GM19023 (cell line): ENCODE measurements around the gene DHFR2.
"Not testable (repeated sequence)": the region's sequence is repeated elsewhere in the genome, so short reads cannot be mapped to it uniquely, and the experiment has no call there.

ENCODE experiments used
- ATAC-seq: cut with Tn5 transposase; IDR thresholded peaks from one replicate; pipeline ENCODE4 v1.9.1; 2021; ENCODE audit warnings: mild to moderate bottlenecking, moderate library complexity; ENCODE audit not compliant: unreplicated experiment

The DHFR2 gene

DNA sequence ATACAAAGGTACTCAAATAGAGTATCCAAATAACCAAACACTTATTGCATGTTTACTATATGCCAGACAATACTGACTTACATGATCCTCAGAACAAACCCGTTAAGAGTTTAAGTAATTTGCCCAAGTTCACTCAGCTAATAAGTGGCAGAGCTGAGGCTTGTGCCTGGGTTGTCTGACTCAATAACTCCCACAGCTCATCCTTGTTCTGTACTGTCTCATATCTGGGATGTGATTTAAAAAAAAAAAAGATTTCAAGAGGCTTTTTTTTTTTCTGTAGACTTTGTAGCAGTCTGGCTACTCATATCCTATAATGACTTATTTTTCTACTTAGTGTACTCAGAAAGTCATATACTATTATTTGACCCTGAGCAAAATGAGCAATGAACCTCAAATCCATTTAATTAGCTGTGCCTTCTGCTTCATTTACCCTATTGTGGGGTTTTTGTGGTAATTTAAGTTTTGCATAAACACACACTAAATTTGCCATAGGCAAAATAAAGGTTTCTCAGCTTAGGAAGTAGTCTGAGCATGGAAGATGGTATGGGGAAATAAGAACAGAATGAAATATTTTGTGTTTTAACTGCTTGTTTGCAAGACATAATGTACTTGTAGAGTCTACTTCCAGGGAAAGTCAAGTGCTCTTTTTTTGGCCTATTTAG, 3.2 kb upstream of the DHFR2 start:
- ATAC-seq, result no peak

DNA sequence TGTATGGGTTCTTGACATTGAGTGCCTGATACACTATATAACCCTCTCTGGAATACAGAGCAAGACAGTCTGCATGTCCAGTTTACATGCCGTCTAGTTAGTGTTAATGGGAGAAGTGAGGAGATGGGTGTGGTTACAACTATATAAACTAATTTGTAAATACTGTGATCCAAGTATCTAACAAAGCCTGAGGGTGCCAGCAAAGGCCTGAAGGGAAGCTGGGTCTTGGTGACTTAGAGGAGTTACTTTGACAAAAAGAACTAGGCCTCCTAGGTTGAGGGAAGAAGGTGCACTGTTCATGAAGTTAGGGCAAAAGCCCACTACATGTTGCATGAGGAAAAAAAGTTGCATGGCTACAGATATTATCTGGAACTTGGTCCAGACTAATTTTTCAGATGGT, 2.4 kb upstream of the DHFR2 start:
- no peak for ATAC-seq

DNA sequence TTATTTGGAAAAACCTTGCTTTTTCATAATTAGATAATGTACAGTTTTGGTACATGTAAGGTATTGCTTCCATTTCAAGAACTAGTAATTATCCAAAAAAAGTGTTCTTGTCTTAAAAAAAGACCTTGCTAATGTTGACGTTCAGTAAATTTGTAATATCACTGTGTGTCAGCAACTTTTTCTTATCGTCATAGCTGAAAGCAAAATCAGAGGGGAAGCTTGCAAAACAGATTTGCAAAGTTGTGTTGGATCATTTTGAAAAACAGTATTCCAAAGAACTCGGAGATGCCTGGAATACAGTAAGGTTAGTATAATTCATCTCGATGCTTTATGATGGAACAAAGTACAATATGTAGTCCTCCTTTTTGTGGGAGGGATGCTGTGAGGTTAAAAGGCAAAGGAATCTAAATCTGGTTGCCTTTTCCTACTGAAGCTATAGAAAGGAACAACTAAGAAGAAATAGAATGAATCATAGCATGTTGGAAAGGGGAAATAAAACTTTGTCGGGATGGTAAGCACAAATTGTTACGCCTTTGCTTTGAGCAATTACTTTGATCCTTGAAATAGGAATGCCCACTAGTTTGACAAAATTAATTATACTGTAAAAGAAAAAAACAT, 1.6 kb upstream of the DHFR2 start:
- no peak for ATAC-seq

DNA sequence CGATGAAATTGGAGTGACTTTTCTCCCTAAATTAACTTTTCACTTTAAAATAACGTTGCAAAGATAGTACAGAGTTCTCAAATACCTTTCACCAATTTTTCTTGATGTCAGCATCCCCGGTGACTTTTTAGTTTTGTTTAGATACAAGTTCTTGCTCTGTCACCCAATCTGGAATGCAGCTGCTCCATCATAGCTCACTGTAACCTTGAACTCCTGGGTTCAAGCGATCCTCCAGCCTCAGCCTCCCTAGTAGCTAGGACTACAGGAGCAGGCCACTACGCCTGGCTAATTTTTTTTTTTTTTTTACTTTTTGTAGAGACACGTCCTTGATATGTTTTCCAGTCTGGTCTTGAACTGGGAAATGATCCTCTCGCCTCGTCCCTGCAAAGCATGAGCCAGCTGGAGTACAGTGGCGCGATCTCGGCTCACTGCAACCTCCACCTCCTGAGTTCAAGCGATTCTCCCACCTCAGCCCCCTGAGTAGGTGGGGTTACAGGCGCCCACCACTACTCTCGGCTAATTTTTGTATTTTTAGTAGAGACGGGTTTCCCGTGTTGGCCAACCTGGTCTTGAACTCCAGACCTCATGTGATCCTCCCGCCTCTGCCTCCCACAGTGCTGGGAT, 892 bp upstream of the DHFR2 start:
- no peak for ATAC-seq

DNA sequence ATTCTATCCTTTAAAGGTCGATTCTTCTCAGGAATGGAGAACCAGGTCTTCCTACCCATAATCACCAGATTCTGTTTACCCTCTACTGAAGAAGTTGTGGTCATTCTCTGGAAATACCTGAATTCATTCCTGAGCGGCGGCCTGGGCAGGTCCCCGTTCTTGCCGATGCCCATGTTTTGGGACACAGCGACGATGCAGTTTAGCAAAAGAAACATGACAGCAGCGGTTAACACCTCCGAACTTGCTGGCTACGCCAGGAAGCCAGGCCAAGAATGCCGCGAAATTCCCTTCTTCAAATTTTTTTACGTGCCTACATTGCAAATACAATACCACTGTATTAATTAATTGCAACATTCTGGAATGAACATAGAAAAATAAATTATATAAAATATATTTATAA, 1.4 kb downstream of the DHFR2 start:
- ATAC-seq, result no peak

DNA sequence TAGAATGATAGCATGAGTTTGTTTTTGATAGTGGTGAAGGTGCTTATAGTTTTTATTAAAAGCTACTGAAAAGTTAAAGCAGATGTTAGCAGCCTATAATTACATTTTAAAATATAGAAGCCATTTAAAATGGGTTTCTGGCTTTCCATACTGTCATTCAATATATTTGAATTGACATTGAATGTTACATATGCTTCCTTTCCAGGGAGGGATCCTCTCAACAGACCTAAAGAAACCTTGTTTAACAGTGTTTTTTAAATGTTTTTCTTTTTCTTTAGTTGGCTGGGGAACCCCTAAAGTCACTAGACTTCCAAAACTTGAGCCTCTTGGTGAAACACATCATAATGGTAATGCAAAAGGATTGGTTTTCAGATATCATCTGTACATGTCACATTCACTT, 12.2 kb downstream of the DHFR2 start:
- no peak for ATAC-seq

DNA sequence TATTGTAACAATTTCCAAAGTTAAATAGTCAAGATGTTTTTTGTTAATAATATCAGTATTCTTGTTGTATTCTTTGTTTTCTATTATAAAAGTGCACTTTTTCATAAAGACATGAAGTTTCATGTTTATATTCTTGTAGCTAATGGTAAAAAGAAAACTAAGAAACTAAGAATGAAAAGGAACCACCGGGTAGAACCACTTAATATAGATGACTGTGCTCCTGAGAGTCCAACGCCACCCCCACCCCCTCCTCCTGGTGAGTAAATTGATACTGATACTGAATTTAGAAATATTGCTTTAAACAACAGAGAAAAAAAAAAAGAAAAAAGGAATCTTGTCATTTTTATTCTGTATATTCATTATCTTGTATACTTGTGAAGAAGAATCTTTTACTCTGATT, 13.4 kb downstream of the DHFR2 start:
- ATAC-seq, result no peak

DNA sequence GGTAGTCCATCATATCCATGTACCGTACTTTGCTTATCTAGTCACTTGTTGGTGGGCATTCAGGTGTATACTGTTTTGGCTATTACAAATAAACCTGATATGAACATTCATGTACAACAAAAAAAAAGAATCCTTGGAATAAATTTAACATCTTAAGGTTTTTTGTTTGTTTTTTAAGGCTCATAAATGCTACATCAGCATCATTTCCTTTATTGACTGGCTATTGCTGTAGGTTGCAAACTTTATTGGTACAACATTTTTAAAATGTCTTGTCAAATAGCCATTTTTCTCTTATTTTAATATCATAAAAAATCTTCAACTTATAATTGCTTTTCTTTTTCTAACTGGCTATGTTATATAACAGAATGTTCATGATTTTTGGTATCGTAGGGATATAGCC, 16.2 kb downstream of the DHFR2 start:
- ATAC-seq, result no peak

DNA sequence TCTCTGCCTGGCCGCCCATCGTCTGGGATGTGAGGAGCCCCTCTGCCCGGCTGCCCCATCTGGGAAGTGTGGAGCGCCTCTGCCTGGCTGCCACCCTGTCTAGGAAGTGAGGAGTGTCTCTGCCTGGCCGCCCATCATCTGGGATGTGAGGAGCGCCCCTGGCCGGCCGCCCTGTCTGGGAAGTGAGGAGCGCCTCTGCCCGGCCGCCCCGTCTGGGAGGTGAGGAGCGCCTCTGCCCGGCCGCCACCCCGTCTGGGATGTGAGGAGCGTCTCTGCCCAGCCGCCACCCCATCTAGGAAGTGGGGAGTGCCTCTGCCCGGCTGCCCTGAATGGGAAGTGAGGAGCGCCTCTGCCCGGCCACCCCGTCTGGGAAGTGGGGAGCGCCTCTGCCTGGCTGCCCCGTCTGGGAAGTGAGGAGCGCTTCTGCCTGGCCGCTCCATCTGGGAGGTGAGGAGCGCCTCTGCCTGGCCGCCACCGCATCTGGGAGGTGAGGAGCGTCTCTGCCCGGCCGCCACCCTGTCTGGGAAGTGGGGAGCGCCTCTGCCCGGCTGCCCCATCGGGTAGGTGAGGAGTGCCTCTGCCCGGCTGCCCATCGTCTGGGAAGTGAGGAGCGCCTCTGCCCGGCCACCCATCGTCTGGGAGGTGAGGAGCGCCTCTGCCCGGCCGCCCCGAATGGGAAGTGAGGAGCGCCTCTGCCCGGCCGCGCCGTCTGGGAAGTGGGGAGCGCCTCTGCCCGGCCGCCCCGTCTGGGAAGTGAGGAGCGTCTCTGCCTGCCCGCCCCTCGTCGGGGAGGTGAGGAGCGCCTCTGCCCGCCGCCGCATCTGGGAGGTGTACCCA, 18.4 kb downstream of the DHFR2 start:
- ATAC-seq, result not testable (repeated sequence)

DNA sequence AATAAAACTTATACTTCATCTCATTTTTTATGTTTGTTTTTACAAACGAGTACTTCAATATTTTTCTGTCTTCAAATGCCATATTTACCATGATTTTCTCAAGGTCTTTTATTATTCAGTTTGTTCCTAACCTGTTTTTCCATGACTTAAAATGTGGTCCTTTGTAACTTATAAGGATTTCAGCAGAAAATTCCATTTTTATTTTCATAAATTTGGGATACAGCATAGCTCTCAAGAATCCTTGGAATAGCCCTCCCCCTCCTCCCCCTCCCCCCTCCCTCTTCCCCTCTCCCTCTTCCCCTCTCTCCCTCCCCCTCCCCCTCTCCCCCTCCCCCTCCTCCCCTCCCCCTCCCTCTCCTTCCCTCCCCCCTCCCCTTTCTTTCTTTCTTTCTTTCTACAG, 19.4 kb downstream of the DHFR2 start:
- no peak for ATAC-seq

DNA sequence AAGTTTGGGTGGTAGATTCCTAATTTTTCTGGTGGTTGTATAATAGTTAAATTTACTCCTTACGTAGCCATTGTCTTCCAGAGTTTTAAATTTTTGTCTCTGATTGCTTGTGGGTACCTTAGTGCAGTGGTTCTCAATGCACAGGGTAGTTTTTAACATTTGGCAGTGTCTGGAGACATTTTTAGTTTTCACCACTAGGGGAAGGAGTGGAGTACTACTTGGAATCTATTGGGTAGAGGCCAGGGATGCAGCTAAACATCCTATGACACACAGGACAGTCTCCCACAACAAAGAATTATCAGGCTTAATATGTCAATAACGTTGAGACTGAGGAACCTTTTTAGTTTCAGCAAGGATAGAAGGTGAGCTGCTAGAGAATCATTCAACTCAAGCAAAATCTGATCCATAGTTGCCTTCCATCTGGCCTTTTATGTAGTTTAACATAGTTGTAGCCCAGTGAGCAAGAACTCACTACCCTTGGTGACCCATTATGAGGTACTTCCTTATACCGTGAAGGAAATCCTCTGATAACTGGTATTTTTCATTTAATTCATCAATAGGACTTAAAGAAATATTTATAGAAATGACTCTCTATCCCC, 25.7 kb downstream of the DHFR2 start:
- ATAC-seq, result peak; percentile 80

DNA sequence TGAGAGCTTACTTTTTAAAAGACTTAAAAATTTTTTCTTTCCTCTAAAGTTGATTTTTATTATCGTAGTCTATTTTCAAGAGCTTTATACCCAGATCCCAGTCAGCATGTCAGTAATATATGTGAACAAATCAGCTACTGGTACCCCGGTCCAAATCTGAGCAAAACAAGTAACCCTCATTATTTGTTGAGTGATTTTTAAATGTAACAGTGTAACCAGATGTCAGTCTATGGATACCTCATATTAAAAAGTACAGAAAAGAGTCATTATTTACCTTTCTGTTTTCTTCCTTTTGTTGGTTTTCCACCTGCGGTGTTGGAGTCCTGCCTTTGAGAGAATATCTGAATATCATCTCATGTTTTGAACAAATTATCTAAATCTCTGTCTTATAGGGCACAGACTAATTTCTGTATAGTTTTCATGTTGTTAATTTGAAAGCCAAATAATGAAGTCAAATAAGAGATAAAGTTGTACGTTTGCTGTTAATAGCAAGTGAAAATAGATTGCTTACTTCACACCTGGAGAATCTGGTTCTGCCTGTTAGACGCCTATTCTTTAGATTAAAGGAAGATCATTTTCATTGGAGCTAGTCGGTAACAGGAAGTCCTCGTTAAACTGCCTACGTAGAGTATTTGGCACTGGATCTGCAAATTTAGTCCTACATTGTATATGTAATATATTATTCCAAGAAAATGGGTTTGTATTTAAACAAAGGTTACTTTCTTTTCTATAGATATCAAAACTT, 34.5 kb downstream of the DHFR2 start, which contains the start of gene STX19:
Gene STX19, minus strand, starts transcription at position 505 of the 745 bp plus-strand sequence. CDS start 13,328 bp downstream, outside the sequence.
- no peak for ATAC-seq

DNA sequence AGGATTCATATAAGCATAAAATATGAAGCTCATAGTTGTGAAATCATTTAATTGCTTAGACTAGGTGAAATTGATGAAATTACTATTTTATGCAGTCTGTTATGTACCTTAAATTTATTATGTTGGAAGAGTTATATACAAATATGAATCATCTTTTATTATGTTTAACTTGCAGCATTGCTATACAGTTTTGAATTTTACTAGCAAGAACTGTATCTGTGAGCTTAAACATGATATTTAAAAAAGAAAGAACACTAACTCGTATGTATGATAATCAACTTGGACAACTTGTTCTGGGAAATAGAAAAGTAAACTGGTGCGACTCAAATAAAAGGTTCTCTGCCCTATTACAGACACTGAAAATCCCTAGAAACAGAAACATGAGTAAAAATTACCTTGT, 36.1 kb downstream of the DHFR2 start:
- ATAC-seq, result no peak

DNA sequence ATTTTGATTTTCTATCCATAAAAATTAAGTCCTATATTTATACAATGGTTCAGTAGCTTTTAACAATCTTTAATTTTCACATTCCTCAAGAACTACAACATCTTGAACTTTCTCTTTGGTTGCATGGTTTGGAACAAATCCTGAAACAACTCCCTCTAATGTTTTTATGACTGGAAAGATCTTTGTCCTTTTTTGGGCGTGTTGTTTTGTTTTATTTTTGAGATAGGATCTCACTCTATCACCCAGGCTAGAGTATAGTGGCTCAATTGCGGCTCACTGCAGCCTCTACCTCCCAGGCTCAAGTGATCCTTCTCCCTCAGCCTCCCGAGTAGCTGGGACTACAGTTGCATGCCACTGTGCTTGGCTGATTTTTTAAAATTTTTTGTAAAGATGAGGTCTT, 38.3 kb downstream of the DHFR2 start:
- no peak for ATAC-seq

DNA sequence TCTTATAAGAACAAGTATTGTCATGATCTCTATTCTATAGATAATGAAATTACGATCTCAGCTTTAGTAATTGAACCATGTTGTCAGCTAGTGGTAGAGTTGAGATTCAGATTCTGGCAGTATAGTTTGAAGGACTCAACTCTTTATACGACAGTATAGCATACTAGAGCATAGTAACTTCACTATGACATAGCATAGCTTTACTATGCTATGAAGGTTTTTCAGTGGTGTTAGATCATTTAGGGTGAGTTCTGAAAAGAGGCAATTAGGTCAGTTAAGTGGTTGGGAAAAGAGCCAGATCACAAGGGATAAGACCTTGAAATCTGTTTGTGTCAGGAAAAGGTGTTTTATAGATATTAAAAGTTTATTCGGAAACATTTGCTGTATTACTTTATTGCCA, 42.4 kb downstream of the DHFR2 start:
- ATAC-seq, result no peak

DNA sequence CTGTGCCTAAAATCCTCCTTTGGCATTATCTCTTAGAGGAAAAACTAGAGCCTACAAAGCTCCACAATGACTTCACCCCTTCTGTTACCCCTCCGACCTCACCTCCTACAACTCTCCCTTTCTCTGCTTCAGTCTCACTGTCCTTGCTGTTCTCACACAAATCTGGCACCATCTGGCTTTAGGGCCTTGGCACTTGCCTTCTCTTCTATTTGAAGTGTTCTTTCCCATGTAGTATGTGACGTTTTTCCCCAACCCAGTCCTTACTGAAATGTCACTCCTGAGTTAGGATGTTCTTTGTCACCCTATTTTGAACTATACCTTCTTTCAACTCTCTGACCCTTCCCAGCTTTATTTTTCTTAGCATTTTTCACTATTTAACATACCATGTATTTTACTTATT, 43.1 kb downstream of the DHFR2 start:
- ATAC-seq, result no peak

DNA sequence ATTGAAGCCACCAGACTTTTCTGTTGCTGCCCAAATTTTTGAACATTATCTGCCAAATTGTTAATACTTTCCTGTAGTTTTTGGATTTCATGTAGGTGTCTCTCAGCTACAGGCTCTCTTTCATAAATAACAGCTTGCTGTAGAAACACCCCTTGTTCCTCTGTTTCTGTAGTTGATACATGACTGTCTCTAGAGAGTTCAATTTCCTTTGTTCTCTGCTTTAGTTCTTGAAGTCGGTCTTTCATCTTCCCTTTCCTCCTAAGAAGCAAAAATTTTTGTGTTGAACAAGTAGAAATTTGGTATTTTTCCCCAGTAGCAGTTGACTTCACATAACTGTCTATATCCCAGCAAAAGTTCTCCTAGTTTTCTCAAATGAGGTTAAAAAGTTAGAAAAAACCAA, 47.7 kb downstream of the DHFR2 start:
- ATAC-seq, result no peak

DNA sequence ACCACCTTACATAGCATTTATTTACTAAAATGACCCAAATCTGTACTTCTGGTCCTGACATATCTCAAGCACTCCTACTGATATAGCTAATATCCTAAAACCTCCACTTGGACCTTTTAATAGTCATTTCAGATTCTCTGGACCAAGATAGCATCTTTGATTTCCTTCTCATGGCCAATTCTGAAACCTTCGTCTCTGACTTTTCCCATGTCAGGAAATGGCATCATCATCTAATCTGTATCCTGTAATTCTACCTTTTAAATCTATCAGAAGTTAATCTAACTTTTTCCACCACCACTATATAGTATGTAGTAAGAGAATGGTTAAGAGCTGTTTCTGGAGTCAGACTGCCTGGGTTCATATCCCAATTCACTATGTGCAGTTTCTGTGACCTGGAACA, 50.5 kb downstream of the DHFR2 start:
- ATAC-seq, result no peak

DNA sequence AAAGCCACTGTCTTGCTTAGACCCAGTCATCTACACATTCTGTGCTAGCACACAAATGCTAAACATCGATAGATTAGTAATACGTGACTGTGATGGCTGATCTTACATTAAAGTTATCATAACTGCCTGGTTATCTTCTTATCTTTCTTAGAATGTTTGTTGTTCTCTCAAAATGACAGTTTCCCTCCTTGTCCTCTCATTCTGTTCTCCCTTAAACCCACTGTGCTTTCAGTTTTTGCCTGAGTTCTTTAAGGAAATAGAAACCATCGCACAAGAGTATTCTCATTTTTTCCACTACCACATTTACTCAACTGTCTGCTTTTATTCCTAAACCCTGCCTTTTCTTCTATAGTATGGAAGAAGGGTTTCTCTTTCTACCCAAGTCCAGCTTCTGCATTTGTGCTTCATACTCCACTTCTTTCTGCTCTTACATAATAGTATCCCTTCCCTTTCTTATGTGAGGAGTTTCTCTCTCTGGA, 51.4 kb downstream of the DHFR2 start:
- ATAC-seq, result no peak

DNA sequence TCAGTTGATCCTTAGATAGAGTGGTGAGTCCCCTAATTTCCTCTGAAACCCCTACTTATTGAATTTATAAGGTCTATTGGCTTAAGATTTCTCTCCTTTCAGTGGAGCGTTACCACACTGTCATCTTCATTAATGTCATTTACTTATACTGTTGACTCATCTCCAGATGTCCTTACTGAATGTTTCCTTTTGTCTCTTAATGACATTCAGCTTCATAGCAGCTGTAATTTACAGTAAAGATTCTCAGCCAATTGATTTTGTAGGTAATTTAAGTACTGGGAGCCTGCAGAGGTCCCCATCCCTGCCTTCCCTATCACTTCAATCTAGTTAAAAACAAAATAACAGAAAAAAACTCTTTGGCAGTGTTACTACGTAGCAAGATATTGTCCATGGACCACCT, 53.1 kb downstream of the DHFR2 start:
- no peak for ATAC-seq
